Skeletal muscle satellite cell (primary cell): ENCODE data around the gene AMZ2.

ENCODE experiments used
- H3K27me3 ChIP-seq: 2 replicates; pipeline ENCODE4 v1.7.0; 2013; ENCODE audit warnings: low read length; ENCODE audit not compliant: control insufficient read depth, insufficient read depth
- H3K36me3 ChIP-seq: 2 replicates; pipeline ENCODE4 v1.7.0; 2013; ENCODE audit warnings: mild to moderate bottlenecking, control low read depth, low read length; ENCODE audit not compliant: insufficient read depth
- H3K4me1 ChIP-seq: 2 replicates; pipeline ENCODE4 v1.7.0; 2013; ENCODE audit warnings: low read length; ENCODE audit not compliant: control insufficient read depth, insufficient read depth
- H3K4me2 ChIP-seq: 2 replicates; pipeline ENCODE4 v1.7.0; 2013; ENCODE audit warnings: mild to moderate bottlenecking, low read length
- H3K4me3 ChIP-seq: 2 replicates; pipeline ENCODE4 v1.7.0; 2013; ENCODE audit warnings: low read length
- H3K9ac ChIP-seq: 2 replicates; pipeline ENCODE4 v1.7.0; 2013; ENCODE audit warnings: mild to moderate bottlenecking, low read depth, low read length, moderate library complexity
- H3K9me3 ChIP-seq: replicated peaks from 2 replicates; pipeline ENCODE4 v1.7.0; 2013; ENCODE audit warnings: mild to moderate bottlenecking, control low read depth, low read length

Gene AMZ2

GRCh38 chr17:68296217-68297191 is 48.7 kb downstream of the AMZ2 start:
- H3K9me3 ChIP-seq: no peaks in the 10 kb centered on the region
- H3K27me3 ChIP-seq: peaks cover 42% of the 10 kb centered on the region
- H3K4me3 ChIP-seq: no peak overlapping the region
- no peaks in the 10 kb centered on the region for H3K36me3 ChIP-seq
- H3K4me1 ChIP-seq: peaks cover 11% of the 10 kb centered on the region
- no peak overlapping the region for H3K4me2 ChIP-seq
- H3K9ac ChIP-seq: no peak overlapping the region

DNA sequence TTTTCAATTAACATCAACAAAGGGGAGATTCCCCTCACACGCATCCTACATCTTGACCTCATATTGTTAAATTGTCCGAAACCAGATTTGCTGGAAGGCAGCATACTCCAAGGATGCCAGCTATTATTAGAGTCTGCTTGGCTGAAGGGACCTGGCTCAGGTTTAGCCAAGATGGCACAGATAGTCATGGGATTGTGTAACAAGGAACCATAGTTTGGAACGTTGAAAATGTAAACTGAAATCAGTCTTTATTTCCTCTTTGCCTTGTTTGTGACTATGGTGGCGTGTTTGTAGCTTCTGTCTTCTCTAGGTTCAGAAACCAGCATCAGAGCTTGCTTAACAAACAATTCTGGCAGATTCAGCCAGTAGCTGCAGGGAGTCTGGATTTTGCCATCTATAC is 49.4 kb downstream of the AMZ2 start:
- no peaks in the 10 kb centered on the region for H3K36me3 ChIP-seq
- no peak overlapping the region for H3K4me3 ChIP-seq
- peaks cover 4% of the 10 kb centered on the region for H3K4me1 ChIP-seq
- no peaks in the 10 kb centered on the region for H3K9me3 ChIP-seq
- peaks cover 44% of the 10 kb centered on the region for H3K27me3 ChIP-seq
- no peak overlapping the region for H3K4me2 ChIP-seq
- H3K9ac ChIP-seq: no peak overlapping the region

GRCh38 chr17:68298601-68299000 is 50.8 kb downstream of the AMZ2 start:
- Histone ChIP-seq H3K9ac (no peak overlapping the region), H3K9me3 (no peaks in the 10 kb centered on the region), H3K27me3 (peaks cover 36% of the 10 kb centered on the region), H3K4me3 (no peak overlapping the region), H3K4me1 (no peaks in the 10 kb centered on the region), H3K4me2 (no peak overlapping the region), H3K36me3 (no peaks in the 10 kb centered on the region)

DNA sequence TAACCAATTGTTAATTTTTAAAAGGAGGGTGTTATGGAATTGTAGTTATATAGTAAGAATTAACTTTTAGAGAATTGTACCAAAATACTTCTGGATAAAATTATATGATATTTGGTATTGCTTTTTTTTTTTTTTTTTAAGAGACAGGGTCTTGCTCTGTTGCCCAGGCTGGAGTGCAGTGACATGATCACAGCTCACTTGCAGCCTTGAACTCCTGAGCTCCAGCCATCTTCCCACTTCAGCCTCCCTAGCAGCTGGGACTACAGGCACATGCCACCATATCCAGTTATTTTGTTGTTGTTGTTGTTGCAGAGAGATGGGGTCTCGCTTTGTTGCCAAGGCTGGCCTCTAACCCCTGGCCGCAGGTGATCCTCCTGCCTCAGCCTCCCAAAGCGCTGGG is 52.0 kb downstream of the AMZ2 start:
- H3K9ac ChIP-seq: no peak overlapping the region
- H3K4me3 ChIP-seq: no peak overlapping the region
- no peaks in the 10 kb centered on the region for H3K36me3 ChIP-seq
- peaks cover 25% of the 10 kb centered on the region for H3K27me3 ChIP-seq
- no peak overlapping the region for H3K4me2 ChIP-seq
- no peaks in the 10 kb centered on the region for H3K9me3 ChIP-seq
- H3K4me1 ChIP-seq: no peaks in the 10 kb centered on the region

- no peaks in the 10 kb centered on the region for H3K36me3 ChIP-seq
- peaks cover 16% of the 10 kb centered on the region for H3K27me3 ChIP-seq
- no peaks in the 10 kb centered on the region for H3K9me3 ChIP-seq
- no peaks in the 10 kb centered on the region for H3K4me1 ChIP-seq
- H3K9ac ChIP-seq: no peak overlapping the region
- no peak overlapping the region for H3K4me3 ChIP-seq
- H3K4me2 ChIP-seq: no peak overlapping the region
These were observed 53.7 kb downstream of the AMZ2 start for GRCh38 chr17:68301438-68301959.

DNA sequence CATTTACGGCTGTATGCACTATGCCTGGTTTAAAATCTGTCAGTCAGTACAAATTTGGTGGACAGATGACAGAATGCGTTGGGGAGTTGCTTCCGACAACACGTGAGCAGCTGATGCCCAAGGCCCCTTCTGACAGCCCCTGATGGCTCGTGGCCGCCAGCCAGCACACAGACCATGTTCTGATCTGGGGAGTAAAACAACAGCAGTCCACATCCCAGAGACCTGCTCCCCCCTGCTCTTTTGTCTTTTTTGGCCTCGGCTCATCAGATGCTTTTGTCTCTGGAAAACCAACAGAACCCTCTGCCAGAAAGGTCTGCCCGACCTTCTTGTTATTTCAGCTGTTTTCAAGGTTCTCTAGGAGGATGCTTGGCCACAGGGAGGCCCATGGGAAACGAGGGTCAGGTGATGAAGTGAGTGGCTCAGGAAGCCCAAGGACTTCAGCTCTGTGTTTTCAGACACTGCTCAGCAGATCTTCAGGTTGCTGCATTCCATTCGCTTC is 54.3 kb downstream of the AMZ2 start:
- Histone ChIP-seq H3K4me1 (no peaks in the 10 kb centered on the region), H3K36me3 (no peaks in the 10 kb centered on the region), H3K4me3 (no peak overlapping the region), H3K27me3 (peaks cover 10% of the 10 kb centered on the region), H3K4me2 (no peak overlapping the region), H3K9ac (no peak overlapping the region), H3K9me3 (no peaks in the 10 kb centered on the region)

GRCh38 chr17:68302666-68303065 is 54.8 kb downstream of the AMZ2 start:
- H3K27me3 ChIP-seq: peaks cover 9% of the 10 kb centered on the region
- H3K36me3 ChIP-seq: no peaks in the 10 kb centered on the region
- no peaks in the 10 kb centered on the region for H3K9me3 ChIP-seq
- H3K4me2 ChIP-seq: no peak overlapping the region
- H3K9ac ChIP-seq: no peak overlapping the region
- H3K4me3 ChIP-seq: no peak overlapping the region
- no peaks in the 10 kb centered on the region for H3K4me1 ChIP-seq

DNA sequence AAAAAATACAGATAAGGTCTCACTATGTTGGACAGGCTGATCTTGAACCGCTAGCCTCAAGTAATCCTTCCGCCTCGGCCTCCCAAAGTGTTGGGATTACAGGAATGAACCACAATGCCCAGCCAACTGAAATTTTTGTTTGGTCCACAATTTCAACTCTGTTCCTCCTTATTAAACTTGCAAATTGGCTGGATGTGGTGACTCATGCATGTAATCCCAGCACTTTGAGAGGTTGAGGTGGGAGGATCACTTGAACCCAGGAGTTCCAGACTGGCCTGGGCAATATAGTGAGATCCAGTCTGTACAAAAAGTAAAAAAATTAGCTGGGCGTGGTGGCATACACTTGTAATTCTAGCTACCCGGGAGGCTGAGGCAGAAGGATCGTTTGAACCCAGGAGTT is 56.9 kb downstream of the AMZ2 start:
- peaks cover 9% of the 10 kb centered on the region for H3K27me3 ChIP-seq
- H3K9ac ChIP-seq: no peak overlapping the region
- no peaks in the 10 kb centered on the region for H3K9me3 ChIP-seq
- H3K4me3 ChIP-seq: no peak overlapping the region
- H3K36me3 ChIP-seq: no peaks in the 10 kb centered on the region
- H3K4me2 ChIP-seq: no peak overlapping the region
- no peaks in the 10 kb centered on the region for H3K4me1 ChIP-seq

GRCh38 chr17:68305142-68305541 is 57.3 kb downstream of the AMZ2 start:
- H3K36me3 ChIP-seq: no peaks in the 10 kb centered on the region
- H3K4me2 ChIP-seq: no peak overlapping the region
- H3K4me3 ChIP-seq: no peak overlapping the region

More at GRCh38 chr17:68305142-68305541, 57.3 kb downstream of the AMZ2 start:
- no peak overlapping the region for H3K9ac ChIP-seq
- no peaks in the 10 kb centered on the region for H3K4me1 ChIP-seq
- peaks cover 9% of the 10 kb centered on the region for H3K27me3 ChIP-seq
- H3K9me3 ChIP-seq: no peaks in the 10 kb centered on the region
